ENCODE measurements around the gene LRRTM1.

DNA sequence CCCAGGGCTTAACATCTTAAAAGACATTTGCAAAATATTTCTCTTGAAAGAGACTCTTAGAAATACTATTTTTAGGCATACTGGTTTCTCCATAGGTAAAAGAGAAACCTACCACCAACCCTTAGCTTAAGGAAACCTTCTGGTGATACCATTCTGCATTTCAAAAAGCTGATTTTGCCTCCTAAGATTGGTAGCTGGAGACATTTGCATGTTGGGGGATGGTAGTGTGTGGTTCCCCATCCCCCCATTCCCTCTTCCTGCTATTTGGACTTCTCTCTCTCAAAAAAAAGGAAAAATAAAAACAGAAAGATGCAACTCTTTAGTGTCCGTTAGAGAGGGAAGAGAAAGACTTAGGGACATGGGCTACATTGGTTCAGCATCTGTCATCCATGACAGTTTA lies 4.2 kb downstream of the LRRTM1 start:
- TF ChIP-seq, protein P1, sequence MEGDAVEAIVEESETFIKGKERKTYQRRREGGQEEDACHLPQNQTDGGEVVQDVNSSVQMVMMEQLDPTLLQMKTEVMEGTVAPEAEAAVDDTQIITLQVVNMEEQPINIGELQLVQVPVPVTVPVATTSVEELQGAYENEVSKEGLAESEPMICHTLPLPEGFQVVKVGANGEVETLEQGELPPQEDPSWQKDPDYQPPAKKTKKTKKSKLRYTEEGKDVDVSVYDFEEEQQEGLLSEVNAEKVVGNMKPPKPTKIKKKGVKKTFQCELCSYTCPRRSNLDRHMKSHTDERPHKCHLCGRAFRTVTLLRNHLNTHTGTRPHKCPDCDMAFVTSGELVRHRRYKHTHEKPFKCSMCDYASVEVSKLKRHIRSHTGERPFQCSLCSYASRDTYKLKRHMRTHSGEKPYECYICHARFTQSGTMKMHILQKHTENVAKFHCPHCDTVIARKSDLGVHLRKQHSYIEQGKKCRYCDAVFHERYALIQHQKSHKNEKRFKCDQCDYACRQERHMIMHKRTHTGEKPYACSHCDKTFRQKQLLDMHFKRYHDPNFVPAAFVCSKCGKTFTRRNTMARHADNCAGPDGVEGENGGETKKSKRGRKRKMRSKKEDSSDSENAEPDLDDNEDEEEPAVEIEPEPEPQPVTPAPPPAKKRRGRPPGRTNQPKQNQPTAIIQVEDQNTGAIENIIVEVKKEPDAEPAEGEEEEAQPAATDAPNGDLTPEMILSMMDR (conservative IDR thresholded peaks at IDR 0.05 in 1 of 2, IDR thresholded peaks at IDR 0.05 in 1 of 2; ENCODE audit: extremely low read depth in 1 of 2, insufficient read depth in 1 of 2, low read depth in 1 of 2, low read length in 2 of 2): no peak
- TF ChIP-seq EZH2 (IDR thresholded peaks at IDR 0.05; ENCODE audit: borderline replicate concordance, low read length): no peak
